ENCODE results near the gene NYAP2. TPM values are rescaled to one million over a fixed set of nuclear protein-coding genes. Genes with fewer than 3 reads are reported as not detected.

NYAP2 gene
- polyA plus RNA-seq, 1 experiment, result not detected

DNA sequence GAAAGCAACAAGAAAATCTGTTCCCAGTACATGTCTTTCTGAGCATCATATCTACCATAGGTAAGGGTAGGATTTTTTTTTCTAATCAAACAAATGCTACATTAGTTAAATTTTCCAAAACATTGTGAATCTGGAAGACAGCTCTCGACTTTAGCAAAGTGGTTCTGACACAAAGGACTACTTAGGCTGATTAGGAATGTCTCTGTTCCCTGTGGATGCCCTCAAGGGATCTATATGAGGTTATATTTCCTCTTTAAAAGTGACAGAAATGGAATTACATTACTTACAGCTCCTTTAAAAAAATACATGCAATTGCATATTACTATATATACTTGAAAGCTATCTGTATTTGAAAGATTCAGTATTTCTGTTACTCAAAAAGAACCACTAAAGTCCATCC is 15.4 kb downstream of the NYAP2 start:
- ChIA-PET POLR2A (no interaction called here), CTCF (no interaction called here)
- TF ChIP-seq, protein P1, sequence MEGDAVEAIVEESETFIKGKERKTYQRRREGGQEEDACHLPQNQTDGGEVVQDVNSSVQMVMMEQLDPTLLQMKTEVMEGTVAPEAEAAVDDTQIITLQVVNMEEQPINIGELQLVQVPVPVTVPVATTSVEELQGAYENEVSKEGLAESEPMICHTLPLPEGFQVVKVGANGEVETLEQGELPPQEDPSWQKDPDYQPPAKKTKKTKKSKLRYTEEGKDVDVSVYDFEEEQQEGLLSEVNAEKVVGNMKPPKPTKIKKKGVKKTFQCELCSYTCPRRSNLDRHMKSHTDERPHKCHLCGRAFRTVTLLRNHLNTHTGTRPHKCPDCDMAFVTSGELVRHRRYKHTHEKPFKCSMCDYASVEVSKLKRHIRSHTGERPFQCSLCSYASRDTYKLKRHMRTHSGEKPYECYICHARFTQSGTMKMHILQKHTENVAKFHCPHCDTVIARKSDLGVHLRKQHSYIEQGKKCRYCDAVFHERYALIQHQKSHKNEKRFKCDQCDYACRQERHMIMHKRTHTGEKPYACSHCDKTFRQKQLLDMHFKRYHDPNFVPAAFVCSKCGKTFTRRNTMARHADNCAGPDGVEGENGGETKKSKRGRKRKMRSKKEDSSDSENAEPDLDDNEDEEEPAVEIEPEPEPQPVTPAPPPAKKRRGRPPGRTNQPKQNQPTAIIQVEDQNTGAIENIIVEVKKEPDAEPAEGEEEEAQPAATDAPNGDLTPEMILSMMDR (IDR thresholded peaks at IDR 0.05; ENCODE audit: low read depth, low read length), result no peak
- no peak for DNase-seq (ENCODE audit: low read depth, low spot score)
- H3K9me3 ChIP-seq (ENCODE audit: control insufficient read depth, insufficient read depth, low read length), result no peaks in the 10 kb centered on the region
- H3K4me3 ChIP-seq (ENCODE audit: low read depth, low read length), result no peak overlapping the region
- no peaks in the 10 kb centered on the region for H3K27me3 ChIP-seq (ENCODE audit: control insufficient read depth, insufficient read depth, low read length)
- H3K27ac ChIP-seq (ENCODE audit: low read depth, low read length), result no peak overlapping the region

DNA sequence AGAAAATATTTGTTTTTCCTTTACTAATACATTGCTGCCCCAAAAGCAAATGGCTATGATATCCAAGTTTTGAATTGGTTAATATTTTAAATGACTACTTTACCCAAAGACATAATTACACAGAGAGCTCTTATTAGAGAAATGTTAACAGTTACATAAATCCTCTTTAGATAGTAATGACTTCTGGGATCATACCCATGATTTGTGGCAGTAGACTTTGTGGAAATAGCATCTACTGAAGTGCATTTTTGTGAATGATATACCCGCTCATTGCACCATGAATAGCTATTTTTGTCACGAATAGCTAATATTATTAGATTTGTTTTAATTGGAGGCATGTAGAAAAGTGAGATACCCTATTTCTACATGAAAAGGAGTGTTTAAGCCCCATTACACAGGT is 15.8 kb downstream of the NYAP2 start:
- POLR2A ChIA-PET, result no interaction called here
- CTCF ChIA-PET, result no interaction called here
- H3K27ac ChIP-seq (ENCODE audit: low read depth, low read length), result no peak overlapping the region
- H3K4me3 ChIP-seq (ENCODE audit: low read depth, low read length), result no peak overlapping the region
- no peak for DNase-seq (ENCODE audit: low read depth, low spot score)
- H3K9me3 ChIP-seq (ENCODE audit: control insufficient read depth, insufficient read depth, low read length), result no peaks in the 10 kb centered on the region
- H3K27me3 ChIP-seq (ENCODE audit: control insufficient read depth, insufficient read depth, low read length), result no peaks in the 10 kb centered on the region
- TF ChIP-seq, protein P1 (IDR thresholded peaks at IDR 0.05; ENCODE audit: low read depth, low read length), result no peak

DNA sequence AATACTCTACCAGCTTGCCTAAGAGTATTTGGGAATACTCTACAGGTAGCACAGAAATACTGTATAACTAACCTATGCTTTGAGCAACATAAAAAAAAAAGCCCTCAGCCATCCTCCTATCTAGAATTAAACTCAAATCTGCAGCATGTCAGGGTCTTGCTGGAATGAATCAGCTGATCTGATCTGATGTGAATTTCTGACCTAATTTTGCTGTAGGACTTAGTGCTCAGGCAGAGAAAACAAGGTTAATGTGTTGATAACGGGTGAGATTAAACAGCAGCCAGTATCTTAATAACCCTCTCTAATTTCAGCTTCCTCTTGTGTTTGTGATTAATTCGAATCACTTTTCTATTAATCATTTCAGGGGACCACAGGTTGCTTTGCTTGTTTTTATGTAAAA is 16.3 kb downstream of the NYAP2 start:
- Histone ChIP-seq H3K27ac (ENCODE audit: low read depth, low read length) (no peak overlapping the region), H3K27me3 (ENCODE audit: control insufficient read depth, insufficient read depth, low read length) (no peaks in the 10 kb centered on the region), H3K4me3 (ENCODE audit: low read depth, low read length) (no peak overlapping the region), H3K9me3 (ENCODE audit: control insufficient read depth, insufficient read depth, low read length) (no peaks in the 10 kb centered on the region)
- DNase-seq (ENCODE audit: low read depth, low spot score), result no peak
- TF ChIP-seq, protein P1 (IDR thresholded peaks at IDR 0.05; ENCODE audit: low read depth, low read length), result no peak
- CTCF ChIA-PET, result no interaction called here
- POLR2A ChIA-PET, result no interaction called here

DNA sequence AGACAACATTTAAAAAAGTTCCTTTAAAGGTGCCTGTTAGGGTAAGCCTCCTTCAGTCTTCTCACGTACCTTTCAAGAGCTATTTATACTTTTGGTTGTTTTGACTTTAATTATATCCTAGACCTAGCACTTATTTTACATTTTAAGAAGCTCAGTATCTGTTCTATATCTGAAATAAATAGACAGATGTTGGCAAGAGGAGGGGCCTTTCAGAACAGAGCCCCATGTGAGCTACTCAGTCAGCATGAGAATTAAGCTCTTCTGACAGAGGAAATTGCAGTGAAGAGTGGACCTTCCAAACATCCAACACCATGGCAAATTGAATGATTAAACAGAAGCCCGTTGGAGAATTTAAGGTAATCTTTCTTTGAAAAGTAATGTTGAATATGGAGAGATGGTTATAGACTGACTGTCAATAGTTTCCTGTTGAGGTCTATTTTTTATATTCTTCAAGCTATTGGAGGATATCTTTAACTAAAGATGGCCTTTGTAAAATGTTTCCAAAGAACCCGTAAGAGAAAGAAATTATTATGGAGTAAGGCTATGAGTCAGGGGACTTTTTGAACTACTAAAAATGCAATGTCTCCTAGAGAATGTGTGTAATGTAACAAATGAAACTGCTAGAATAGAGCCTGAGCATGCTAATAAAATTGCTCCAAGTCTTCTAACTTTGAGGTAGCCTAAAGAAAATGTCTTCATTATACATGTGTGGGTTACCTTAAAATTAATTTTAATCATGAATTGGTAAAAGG is 17.3 kb downstream of the NYAP2 start:
- no peaks in the 10 kb centered on the region for H3K9me3 ChIP-seq (ENCODE audit: control insufficient read depth, insufficient read depth, low read length)
- H3K27me3 ChIP-seq (ENCODE audit: control insufficient read depth, insufficient read depth, low read length), result no peaks in the 10 kb centered on the region
- CTCF ChIA-PET, result no interaction called here
- no peak for DNase-seq (ENCODE audit: low read depth, low spot score)
- H3K4me3 ChIP-seq (ENCODE audit: low read depth, low read length), result no peak overlapping the region
- TF ChIP-seq, protein P1 (IDR thresholded peaks at IDR 0.05; ENCODE audit: low read depth, low read length), result no peak
- no peak overlapping the region for H3K27ac ChIP-seq (ENCODE audit: low read depth, low read length)
- POLR2A ChIA-PET, result no interaction called here

DNA sequence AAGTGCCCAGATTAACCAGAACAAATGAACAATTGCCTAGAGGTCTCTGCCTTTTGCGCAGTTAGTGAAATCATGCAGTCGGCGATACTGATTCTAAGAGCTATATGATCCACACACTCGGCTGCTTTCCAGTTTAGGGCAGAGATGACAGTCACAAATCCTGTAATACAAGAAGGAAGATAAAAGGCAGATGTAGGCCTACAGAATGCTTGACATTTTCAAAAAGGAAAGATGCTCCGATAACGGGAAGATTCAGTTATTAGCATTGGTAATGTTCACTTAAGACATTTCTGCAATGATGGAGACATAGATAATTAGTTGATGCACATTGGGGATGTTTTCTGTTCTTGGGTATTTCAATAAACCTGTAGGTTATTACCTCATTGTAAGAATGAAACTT is 19.5 kb downstream of the NYAP2 start:
- Histone ChIP-seq H3K4me3 (ENCODE audit: low read depth, low read length) (no peak overlapping the region), H3K27me3 (ENCODE audit: control insufficient read depth, insufficient read depth, low read length) (no peaks in the 10 kb centered on the region), H3K9me3 (ENCODE audit: control insufficient read depth, insufficient read depth, low read length) (no peaks in the 10 kb centered on the region), H3K27ac (ENCODE audit: low read depth, low read length) (no peak overlapping the region)
- no peak for DNase-seq (ENCODE audit: low read depth, low spot score)
- POLR2A ChIA-PET, result no interaction called here
- TF ChIP-seq, protein P1 (IDR thresholded peaks at IDR 0.05; ENCODE audit: low read depth, low read length), result no peak
- CTCF ChIA-PET, result no interaction called here

Measured in AG04450 (cell line).